ENCODE measurements around the gene ZBTB14.

DNA sequence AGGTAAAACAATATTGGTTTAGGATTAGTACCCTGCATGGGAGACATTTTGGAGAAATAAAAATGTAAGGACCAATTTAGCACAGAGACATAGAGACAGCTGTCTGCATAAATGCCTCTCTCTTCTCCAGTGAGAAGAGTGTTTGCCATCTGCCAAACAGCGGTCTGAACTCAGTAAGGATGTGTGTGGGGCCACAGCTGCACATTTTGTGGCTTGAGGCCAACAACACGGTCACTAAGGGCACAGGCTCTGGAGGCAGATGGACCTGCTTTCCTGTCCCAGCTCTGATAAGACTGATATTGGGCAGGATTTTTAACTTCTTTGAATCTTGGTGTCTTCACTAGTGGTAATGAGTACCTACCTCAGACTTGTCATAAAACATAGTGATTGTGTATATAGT is 10.2 kb downstream of the ZBTB14 start:
- TF ChIP-seq CTCF (conservative IDR thresholded peaks at IDR 0.05; ENCODE audit: low read length) (no peak), EZH2phosphoT487 (IDR thresholded peaks at IDR 0.05; ENCODE audit: borderline replicate concordance, low read depth, low read length) (no peak)
